KBM-7 (cell line): ENCODE measurements around the gene LAMC2.

Experiments
- DNase-seq: peaks from one replicate; pipeline ENCODE4 v3.0.0-alpha.2; 2015
- in situ Hi-C: fragments of 300-500 bp; cut with MboI; formaldehyde crosslinking; loops from 2 replicates; pipeline ENCODE4 v1.14.3; 2020; ENCODE audit warnings: low sequenced_read_pairs, low pct_unique_long_range_greater_than_20kb, mixed read lengths

LAMC2 gene

GRCh38 chr1:183291802-183292514, 105.9 kb downstream of the LAMC2 start:
- in situ Hi-C loops = no loop called here
- DNase-seq = no peak

GRCh38 chr1:183293241-183293640, 107.2 kb downstream of the LAMC2 start:
- no peak for DNase-seq
- in situ Hi-C loops = no loop called here

DNA sequence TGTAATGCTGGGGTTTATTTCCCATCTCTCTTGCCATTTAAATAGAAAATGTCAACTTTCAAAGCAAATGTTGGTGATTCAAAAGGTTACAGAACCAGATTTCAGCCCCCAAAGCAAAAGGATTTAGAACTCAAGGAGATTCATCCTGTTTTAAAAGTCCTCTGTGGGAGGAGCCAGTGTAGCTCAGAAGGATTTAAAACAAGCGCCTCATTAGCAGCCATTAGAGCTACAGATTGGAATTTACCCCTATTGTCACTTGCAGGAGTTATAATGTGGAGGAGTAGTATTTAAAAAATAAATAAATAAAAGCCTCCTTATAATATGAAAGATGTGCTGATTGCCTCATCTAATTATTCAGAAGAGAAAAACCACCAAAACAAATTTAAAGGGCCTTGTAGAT, 107.8 kb downstream of the LAMC2 start:
- in situ Hi-C loops = no loop called here
- DNase-seq = no peak
